Dermis blood vessel endothelial cell (primary cell): ENCODE measurements around the gene FNBP1L. TPM values are rescaled to one million over a fixed set of nuclear protein-coding genes. Genes with fewer than 3 reads are reported as not detected.

Experiments
- DNase-seq: peaks from one replicate; pipeline ENCODE4 v3.0.0; 2010
- total RNA-seq: library from RNA; depleted of rRNA; stranded (reverse); fragments of >200 nt; gene quantifications from 2 replicates; pipeline ENCODE4 v1.2.3, GENCODE V29; 2014

The FNBP1L gene
- total RNA-seq, 1 donor from 2014 or later, result 82.4 TPM

- DNase-seq, result no peak
These were observed 48.0 kb downstream of the FNBP1L start for GRCh38 chr1:93495911-93496310.

- DNase-seq, result no peak
These were observed 48.6 kb downstream of the FNBP1L start for GRCh38 chr1:93496520-93496919.

- DNase-seq, result no peak
These were observed 51.2 kb downstream of the FNBP1L start for GRCh38 chr1:93499075-93499474.

GRCh38 chr1:93499533-93499932 is 51.6 kb downstream of the FNBP1L start:
- DNase-seq, result no peak

GRCh38 chr1:93500275-93500674 is 52.4 kb downstream of the FNBP1L start:
- no peak for DNase-seq

- no peak for DNase-seq
These were observed 53.5 kb downstream of the FNBP1L start for GRCh38 chr1:93501399-93501798.

GRCh38 chr1:93501829-93502369 is 54.0 kb downstream of the FNBP1L start:
- no peak for DNase-seq

- DNase-seq, result no peak
These were observed 54.7 kb downstream of the FNBP1L start for GRCh38 chr1:93502571-93502970.

- no peak for DNase-seq
These were observed 55.2 kb downstream of the FNBP1L start for GRCh38 chr1:93503163-93503562.

GRCh38 chr1:93503816-93504215 is 55.9 kb downstream of the FNBP1L start:
- no peak for DNase-seq

- DNase-seq, result no peak
These were observed 56.5 kb downstream of the FNBP1L start for GRCh38 chr1:93504247-93505033.

GRCh38 chr1:93506126-93506525 is 58.2 kb downstream of the FNBP1L start:
- DNase-seq, result peak; percentile 50

- no peak for DNase-seq
These were observed 68.2 kb downstream of the FNBP1L start for GRCh38 chr1:93516164-93516563.

GRCh38 chr1:93518516-93518915 is 70.6 kb downstream of the FNBP1L start:
- no peak for DNase-seq

- DNase-seq, result no peak
These were observed 71.4 kb downstream of the FNBP1L start for GRCh38 chr1:93519199-93519829.

- DNase-seq, result no peak
These were observed 73.7 kb downstream of the FNBP1L start for GRCh38 chr1:93521618-93522017.

- DNase-seq, result peak; percentile 39
These were observed 74.8 kb downstream of the FNBP1L start for GRCh38 chr1:93522721-93523120.

- peak; percentile 70 for DNase-seq
These were observed 77.5 kb downstream of the FNBP1L start for GRCh38 chr1:93525431-93525830.

- no peak for DNase-seq
These were observed 78.5 kb downstream of the FNBP1L start for GRCh38 chr1:93526431-93526830.

- DNase-seq, result no peak
These were observed 80.5 kb downstream of the FNBP1L start for GRCh38 chr1:93528412-93528811.

GRCh38 chr1:93531193-93531592 is 83.3 kb downstream of the FNBP1L start:
- DNase-seq, result no peak

- DNase-seq, result no peak
These were observed 85.0 kb downstream of the FNBP1L start for GRCh38 chr1:93532780-93533378.

GRCh38 chr1:93533677-93534076 is 85.8 kb downstream of the FNBP1L start:
- no peak for DNase-seq

GRCh38 chr1:93537396-93537795 is 89.5 kb downstream of the FNBP1L start:
- no peak for DNase-seq
